HG03432 (cell line): ENCODE results near the gene RNASE4.
"Not testable (repeated sequence)": the region's sequence is repeated elsewhere in the genome, so short reads cannot be mapped to it uniquely, and the experiment has no call there.

Experiments
- ATAC-seq: cut with Tn5 transposase; IDR thresholded peaks from one replicate; pipeline ENCODE4 v1.9.1; 2021; ENCODE audit warnings: mild to moderate bottlenecking, moderate library complexity; ENCODE audit not compliant: unreplicated experiment

RNASE4 gene

GRCh38 chr14:20697273-20698017 lies 13.1 kb downstream of the RNASE4 start:
- no peak for ATAC-seq

- ATAC-seq: no peak
Observed at GRCh38 chr14:20698018-20698329, 13.6 kb downstream of the RNASE4 start.

- no peak for ATAC-seq
Observed at GRCh38 chr14:20698934-20699333, 14.6 kb downstream of the RNASE4 start.

- ATAC-seq: no peak
Observed at GRCh38 chr14:20699931-20700330, 15.6 kb downstream of the RNASE4 start.

GRCh38 chr14:20700965-20701364 lies 16.6 kb downstream of the RNASE4 start:
- ATAC-seq: not testable (repeated sequence)

GRCh38 chr14:20706657-20707355 lies 22.4 kb downstream of the RNASE4 start:
- ATAC-seq: no peak

- ATAC-seq: no peak
Observed at GRCh38 chr14:20707622-20708021, 23.3 kb downstream of the RNASE4 start.

- no peak for ATAC-seq
Observed at GRCh38 chr14:20711261-20711660, 26.9 kb downstream of the RNASE4 start.

GRCh38 chr14:20711685-20712084 lies 27.3 kb downstream of the RNASE4 start:
- ATAC-seq: no peak

- ATAC-seq: no peak
Observed at GRCh38 chr14:20712904-20713303, 28.5 kb downstream of the RNASE4 start.

GRCh38 chr14:20714593-20715250 lies 30.4 kb downstream of the RNASE4 start:
- no peak for ATAC-seq

GRCh38 chr14:20719777-20720176 lies 35.4 kb downstream of the RNASE4 start:
- no peak for ATAC-seq

- no peak for ATAC-seq
Observed at GRCh38 chr14:20720741-20721140, 36.4 kb downstream of the RNASE4 start.

- no peak for ATAC-seq
Observed at GRCh38 chr14:20722016-20722415, 37.7 kb downstream of the RNASE4 start.

- ATAC-seq: no peak
Observed at GRCh38 chr14:20723488-20723887, 39.1 kb downstream of the RNASE4 start.

GRCh38 chr14:20726121-20726520 lies 41.8 kb downstream of the RNASE4 start:
- ATAC-seq: not testable (repeated sequence)

- no peak for ATAC-seq
Observed at GRCh38 chr14:20726531-20726930, 42.2 kb downstream of the RNASE4 start.

GRCh38 chr14:20730891-20731290 lies 46.5 kb downstream of the RNASE4 start:
- ATAC-seq: no peak

GRCh38 chr14:20732477-20732876 lies 48.1 kb downstream of the RNASE4 start:
- ATAC-seq: no peak

- no peak for ATAC-seq
Observed at GRCh38 chr14:20732979-20733635, 48.7 kb downstream of the RNASE4 start.

- ATAC-seq: no peak
Observed at GRCh38 chr14:20733684-20734429, 49.5 kb downstream of the RNASE4 start.
